ENCODE results near the gene FOXI3. TPM values are rescaled to one million over a fixed set of nuclear protein-coding genes. Genes with fewer than 3 reads are reported as not detected.

The FOXI3 gene
- total RNA-seq, 2 experiments from 2014 or later = not detected

DNA sequence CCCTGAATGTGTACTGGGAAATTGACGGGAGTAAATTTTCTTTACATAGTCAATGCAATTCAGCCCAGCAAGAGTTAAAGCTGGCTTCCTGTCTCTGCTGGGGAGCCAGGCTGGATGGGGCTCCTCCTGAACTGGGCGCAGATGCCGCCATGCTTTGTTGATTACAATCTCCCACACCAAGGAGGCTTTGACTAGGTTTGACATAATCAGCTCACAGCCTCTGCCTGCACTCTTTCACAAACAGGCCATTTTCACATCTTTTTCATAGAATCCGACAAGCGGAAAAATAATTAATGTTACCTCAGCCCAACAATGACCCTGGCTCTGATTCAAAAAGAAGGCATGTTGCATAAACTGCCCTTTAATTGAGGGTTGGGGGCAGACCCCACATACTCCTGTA lies 54.3 kb downstream of the FOXI3 start:
- no peak overlapping the region for H3K27ac ChIP-seq (ENCODE audit: low read depth in 1 of 2, low read length in 2 of 2)
- ATAC-seq (ENCODE audit: poor library complexity) (no peak), DNase-seq (no peak)
- ChIA-PET POLR2A (no interaction called here), CTCF (no interaction called here)
- H3K36me3 ChIP-seq (ENCODE audit: insufficient read depth, low read length) = no peaks in the 10 kb centered on the region
- Mint-ChIP-seq H3K27ac (no peak overlapping the region), H3K4me3 (no peak overlapping the region), H3K9me3 (peaks cover 3% of the 10 kb centered on the region), H3K36me3 (ENCODE audit: low read depth) (no peaks in the 10 kb centered on the region), H3K4me1 (ENCODE audit: low read depth) (no peaks in the 10 kb centered on the region), H3K27me3 (peaks cover 42% of the 10 kb centered on the region)
- H3K4me3 ChIP-seq (ENCODE audit: low read length) = no peak overlapping the region
- peaks cover 6 to 8% of the 10 kb centered on the region in 2 experiments for H3K27me3 ChIP-seq (ENCODE audit: control insufficient read depth in 1 of 2, insufficient read depth in 2 of 2, low read length in 2 of 2)
- TF ChIP-seq, protein P1, sequence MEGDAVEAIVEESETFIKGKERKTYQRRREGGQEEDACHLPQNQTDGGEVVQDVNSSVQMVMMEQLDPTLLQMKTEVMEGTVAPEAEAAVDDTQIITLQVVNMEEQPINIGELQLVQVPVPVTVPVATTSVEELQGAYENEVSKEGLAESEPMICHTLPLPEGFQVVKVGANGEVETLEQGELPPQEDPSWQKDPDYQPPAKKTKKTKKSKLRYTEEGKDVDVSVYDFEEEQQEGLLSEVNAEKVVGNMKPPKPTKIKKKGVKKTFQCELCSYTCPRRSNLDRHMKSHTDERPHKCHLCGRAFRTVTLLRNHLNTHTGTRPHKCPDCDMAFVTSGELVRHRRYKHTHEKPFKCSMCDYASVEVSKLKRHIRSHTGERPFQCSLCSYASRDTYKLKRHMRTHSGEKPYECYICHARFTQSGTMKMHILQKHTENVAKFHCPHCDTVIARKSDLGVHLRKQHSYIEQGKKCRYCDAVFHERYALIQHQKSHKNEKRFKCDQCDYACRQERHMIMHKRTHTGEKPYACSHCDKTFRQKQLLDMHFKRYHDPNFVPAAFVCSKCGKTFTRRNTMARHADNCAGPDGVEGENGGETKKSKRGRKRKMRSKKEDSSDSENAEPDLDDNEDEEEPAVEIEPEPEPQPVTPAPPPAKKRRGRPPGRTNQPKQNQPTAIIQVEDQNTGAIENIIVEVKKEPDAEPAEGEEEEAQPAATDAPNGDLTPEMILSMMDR (IDR thresholded peaks at IDR 0.05) = no peak
- no peaks in the 10 kb centered on the region for H3K4me1 ChIP-seq (ENCODE audit: insufficient read depth, low read length)
- intact Hi-C loops (cut with DNase I, micrococcal nuclease) = no loop called here
- no peaks in the 10 kb centered on the region for H3K9me3 ChIP-seq (ENCODE audit: control insufficient read depth in 1 of 2, insufficient read depth in 1 of 2, low read length in 2 of 2)

Other genes starting within 250 kb of the FOXI3 start
- 10 to 100 TPM; 30.6 to 37.0 TPM for gene EIF2AK3, start 174.8 kb upstream of the FOXI3 start, total RNA-seq
- 10 to 100 TPM; 21.6 to 24.7 TPM for gene RPIA, start 239.0 kb upstream of the FOXI3 start, total RNA-seq